ENCODE results near the gene ZNF740.

GRCh38 chr12:53176750-53177149, 3.8 kb upstream of the ZNF740 start:
- TF ChIP-seq POLR2AphosphoS5 (IDR thresholded peaks at IDR 0.05; ENCODE audit: low read length) (no peak), YY1 (IDR thresholded peaks at IDR 0.05; ENCODE audit: low read depth, low read length) (no peak), CHD1 (IDR thresholded peaks at IDR 0.05; ENCODE audit: low read depth, low read length) (no peak), NBN (IDR thresholded peaks at IDR 0.05) (no peak), HDAC6 (IDR thresholded peaks at IDR 0.05; ENCODE audit: unreplicated experiment) (no peak), CTCF (IDR thresholded peaks at IDR 0.05 in 2 of 3, conservative IDR thresholded peaks at IDR 0.05 in 1 of 3; ENCODE audit: control insufficient read depth in 2 of 3, extremely low read depth in 1 of 3, insufficient read depth in 1 of 3, low read depth in 3 of 3, low read length in 3 of 3) (no peak), ZSCAN29 (IDR thresholded peaks at IDR 0.05) (no peak), POLR2A (IDR thresholded peaks at IDR 0.05; ENCODE audit: low read depth, low read length) (no peak), CREB1 (IDR thresholded peaks at IDR 0.05; ENCODE audit: low read depth) (no peak)
- TF ChIP-seq, protein P1, sequence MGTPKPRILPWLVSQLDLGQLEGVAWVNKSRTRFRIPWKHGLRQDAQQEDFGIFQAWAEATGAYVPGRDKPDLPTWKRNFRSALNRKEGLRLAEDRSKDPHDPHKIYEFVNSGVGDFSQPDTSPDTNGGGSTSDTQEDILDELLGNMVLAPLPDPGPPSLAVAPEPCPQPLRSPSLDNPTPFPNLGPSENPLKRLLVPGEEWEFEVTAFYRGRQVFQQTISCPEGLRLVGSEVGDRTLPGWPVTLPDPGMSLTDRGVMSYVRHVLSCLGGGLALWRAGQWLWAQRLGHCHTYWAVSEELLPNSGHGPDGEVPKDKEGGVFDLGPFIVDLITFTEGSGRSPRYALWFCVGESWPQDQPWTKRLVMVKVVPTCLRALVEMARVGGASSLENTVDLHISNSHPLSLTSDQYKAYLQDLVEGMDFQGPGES (IDR thresholded peaks at IDR 0.05), result no peak

Data from GM12878 (cell line).